ENCODE results near the gene EIF5B. TPM values are rescaled to one million over a fixed set of nuclear protein-coding genes. Genes with fewer than 3 reads are reported as not detected.
"Not testable (repeated sequence)": the region's sequence is repeated elsewhere in the genome, so short reads cannot be mapped to it uniquely, and the experiment has no call there.

The EIF5B gene
- polyA plus RNA-seq (2013, experiment 1 of 2; ENCODE audit: insufficient read length), result 65.1 TPM
- 62.2 TPM for polyA plus RNA-seq (2013, experiment 2 of 2; ENCODE audit: insufficient read length)

GRCh38 chr2:99337113-99338028, at the start of gene EIF5B:
Gene EIF5B (plus strand): TSS chr2:99337389. CDS start chr2:99337555, 166 bp downstream.
- DNase-seq, result peak; percentile 96

GRCh38 chr2:99297994-99298393, 39.2 kb upstream of the EIF5B start:
- peak; percentile 16 for DNase-seq

GRCh38 chr2:99299580-99299979, 37.6 kb upstream of the EIF5B start:
- DNase-seq, result no peak

GRCh38 chr2:99301097-99301496, 36.1 kb upstream of the EIF5B start, which contains the start of gene LYG1:
Gene LYG1 (minus strand): TSS chr2:99301197. CDS start chr2:99295670, 5,527 bp downstream.
- not testable (repeated sequence) for DNase-seq

- DNase-seq, result no peak
These were observed 19.9 kb upstream of the EIF5B start for GRCh38 chr2:99317161-99317872.

- DNase-seq, result not testable (repeated sequence)
These were observed 19.4 kb upstream of the EIF5B start for GRCh38 chr2:99317873-99318200.

GRCh38 chr2:99325384-99325783, 11.8 kb upstream of the EIF5B start:
- DNase-seq, result no peak

- peak; percentile 100 for DNase-seq
These were observed 1.0 kb upstream of the EIF5B start, which contains the start of gene TXNDC9 for GRCh38 chr2:99335911-99336803. Gene TXNDC9 (minus strand): TSS chr2:99336333. CDS start chr2:99333210, 3,123 bp downstream.

- DNase-seq, result no peak
These were observed 431 bp upstream of the EIF5B start for GRCh38 chr2:99336804-99337112.

- peak; percentile 3 for DNase-seq
These were observed 918 bp downstream of the EIF5B start for GRCh38 chr2:99338029-99338585.

- DNase-seq, result no peak
These were observed 3.6 kb downstream of the EIF5B start for GRCh38 chr2:99340669-99341236.

- DNase-seq, result no peak
These were observed 5.3 kb downstream of the EIF5B start for GRCh38 chr2:99342536-99342935.

- DNase-seq, result not testable (repeated sequence)
These were observed 8.3 kb downstream of the EIF5B start for GRCh38 chr2:99345446-99345845.

GRCh38 chr2:99346218-99346617, 9.0 kb downstream of the EIF5B start:
- no peak for DNase-seq

GRCh38 chr2:99348173-99348572, 11.0 kb downstream of the EIF5B start:
- DNase-seq, result no peak

GRCh38 chr2:99350194-99350593, 13.0 kb downstream of the EIF5B start:
- DNase-seq, result no peak

GRCh38 chr2:99354070-99354469, 16.9 kb downstream of the EIF5B start:
- DNase-seq, result peak; percentile 65

GRCh38 chr2:99354825-99355224, 17.6 kb downstream of the EIF5B start:
- not testable (repeated sequence) for DNase-seq

- no peak for DNase-seq
These were observed 19.7 kb downstream of the EIF5B start for GRCh38 chr2:99356853-99357252.

- DNase-seq, result no peak
These were observed 28.5 kb downstream of the EIF5B start for GRCh38 chr2:99365661-99366060.

GRCh38 chr2:99368854-99369253, 31.7 kb downstream of the EIF5B start:
- DNase-seq, result not testable (repeated sequence)

- DNase-seq, result no peak
These were observed 36.0 kb downstream of the EIF5B start for GRCh38 chr2:99373144-99373543.
